Dermis blood vessel endothelial cell (primary cell): ENCODE results near the gene OLFML1. TPM values are rescaled to one million over a fixed set of nuclear protein-coding genes. Genes with fewer than 3 reads are reported as not detected.
"Not testable (repeated sequence)": the region's sequence is repeated elsewhere in the genome, so short reads cannot be mapped to it uniquely, and the experiment has no call there.

Experiments used
- DNase-seq: peaks from one replicate; pipeline ENCODE4 v3.0.0; 2010
- total RNA-seq: library from RNA; depleted of rRNA; stranded (reverse); fragments of >200 nt; gene quantifications from 2 replicates; pipeline ENCODE4 v1.2.3, GENCODE V29; 2014

Gene OLFML1
- total RNA-seq, 1 donor from 2014 or later, result not detected

GRCh38 chr11:7513234-7514098 is 28.2 kb downstream of the OLFML1 start, which contains the start of gene PPFIBP2:
TSS of gene PPFIBP2 (plus strand) at chr11:7513999. CDS start at chr11:7549476, 35,477 bp downstream.
- peak; percentile 74 for DNase-seq

GRCh38 chr11:7514099-7514591 is 28.8 kb downstream of the OLFML1 start:
- peak; percentile 2 for DNase-seq

GRCh38 chr11:7515447-7515886 is 30.2 kb downstream of the OLFML1 start:
- DNase-seq, result no peak

- no peak for DNase-seq
Observed at GRCh38 chr11:7516475-7516874, 31.2 kb downstream of the OLFML1 start.

GRCh38 chr11:7517743-7518142 is 32.4 kb downstream of the OLFML1 start:
- not testable (repeated sequence) for DNase-seq

GRCh38 chr11:7518811-7519562 is 33.7 kb downstream of the OLFML1 start:
- DNase-seq, result no peak

- DNase-seq, result no peak
Observed at GRCh38 chr11:7520011-7520942, 35.0 kb downstream of the OLFML1 start.

- DNase-seq, result no peak
Observed at GRCh38 chr11:7520981-7521487, 35.7 kb downstream of the OLFML1 start.

GRCh38 chr11:7522121-7522520 is 36.8 kb downstream of the OLFML1 start:
- no peak for DNase-seq

- no peak for DNase-seq
Observed at GRCh38 chr11:7522546-7522945, 37.2 kb downstream of the OLFML1 start.

- no peak for DNase-seq
Observed at GRCh38 chr11:7523416-7524210, 38.3 kb downstream of the OLFML1 start.

- DNase-seq, result no peak
Observed at GRCh38 chr11:7524462-7525235, 39.3 kb downstream of the OLFML1 start.

- DNase-seq, result no peak
Observed at GRCh38 chr11:7525424-7525823, 40.1 kb downstream of the OLFML1 start.

GRCh38 chr11:7527029-7527428 is 41.7 kb downstream of the OLFML1 start:
- no peak for DNase-seq

GRCh38 chr11:7528514-7529049 is 43.3 kb downstream of the OLFML1 start:
- no peak for DNase-seq

- DNase-seq, result no peak
Observed at GRCh38 chr11:7530013-7530640, 44.8 kb downstream of the OLFML1 start.

- DNase-seq, result no peak
Observed at GRCh38 chr11:7531011-7531410, 45.7 kb downstream of the OLFML1 start.

- DNase-seq, result no peak
Observed at GRCh38 chr11:7532405-7533145, 47.3 kb downstream of the OLFML1 start.
